B cell (primary cell): ENCODE measurements around the gene CLCF1. TPM values are rescaled to one million over a fixed set of nuclear protein-coding genes. Genes with fewer than 3 reads are reported as not detected.
A peak's percentile ranks its signal among the peaks of the same experiment; 100 is the strongest.

ENCODE experiments used
- ATAC-seq: fragments of 200-7000 bp; cut with Tn5 transposase; one replicate; pipeline ENCODE4 v1.10.0; 2021; ENCODE audit warnings: low read depth, mild to moderate bottlenecking, moderate number of reproducible peaks, moderate library complexity
- CTCF ChIA-PET: fragments of 350-600 bp; sonication (Branson Sonifier 250); formaldehyde crosslinking; loops from one replicate; lab custom pipeline; 2021; ENCODE audit warnings: antibody characterized with exemption, inconsistent platforms; lab: Charles Lee
- POLR2A ChIA-PET: fragments of 350-600 bp; sonication (Branson Sonifier 250); formaldehyde crosslinking; loops from one replicate; lab custom pipeline; 2021; ENCODE audit warnings: antibody characterized with exemption; lab: Charles Lee
- DNase-seq: peaks from one replicate; pipeline ENCODE4 v3.0.0; 2013
- H2AFZ ChIP-seq: 2 replicates; pipeline ENCODE4 v1.6.1; 2012; ENCODE audit warnings: mild to moderate bottlenecking, low read depth, low read length; ENCODE audit not compliant: insufficient read depth, poor library complexity, severe bottlenecking
- H3K27ac ChIP-seq, 2 donors: 1 replicate in 1 of 2; 2 replicates in 1 of 2; pipeline ENCODE4 v1.5.1; 2012 to 2013; ENCODE audit warnings: low read length in 2 of 2, mild to moderate bottlenecking in 2 of 2, moderate library complexity in 1 of 2
- H3K27me3 ChIP-seq, 4 experiments: fragments of 200-600 bp in 1 of 4; sonication (generic) in 1 of 4; replicated peaks in 1 of 4; 1 replicate in 2 of 4; 2 replicates in 2 of 4; pipeline versions ENCODE4 v1.6.1 to v1.7.0; 2013 to 2016; ENCODE audit warnings: low read length in 3 of 4, mild to moderate bottlenecking in 2 of 4, mixed read lengths in 1 of 4, moderate library complexity in 1 of 4; ENCODE audit not compliant: insufficient read depth in 4 of 4, control insufficient read depth in 3 of 4; ENCODE audit errors: control extremely low read depth in 1 of 4
- H3K36me3 ChIP-seq, 2 experiments: replicated peaks in 1 of 2; 1 replicate in 1 of 2; 2 replicates in 1 of 2; pipeline versions ENCODE4 v1.6.1 to v1.7.1; 2013; ENCODE audit warnings: low read length in 1 of 2; ENCODE audit not compliant: insufficient read depth in 2 of 2, control insufficient read depth in 1 of 2; ENCODE audit errors: control extremely low read depth in 1 of 2, extremely low read depth in 1 of 2
- H3K4me1 ChIP-seq, 2 donors: fragments of 200-600 bp in 1 of 2; sonication (generic) in 1 of 2; 1 replicate in 1 of 2; 2 replicates in 1 of 2; pipeline versions ENCODE4 v1.5.1 to v1.6.1; 2013 to 2017; ENCODE audit warnings: low read length in 2 of 2; ENCODE audit not compliant: control insufficient read depth in 2 of 2, insufficient read depth in 2 of 2
- H3K4me2 ChIP-seq: replicated peaks from 2 replicates; pipeline ENCODE3; 2012; ENCODE audit warnings: mild to moderate bottlenecking, low read depth, low read length; ENCODE audit not compliant: poor library complexity, severe bottlenecking
- H3K4me3 ChIP-seq, 5 experiments: fragments of 200-600 bp in 1 of 5; sonication (generic) in 1 of 5; 1 replicate in 3 of 5; 2 replicates in 2 of 5; pipeline versions ENCODE4 v1.5.1 to v1.7.0; 2011 to 2016; ENCODE audit warnings: low read length in 4 of 5, mild to moderate bottlenecking in 4 of 5, low read depth in 2 of 5, control low read depth in 1 of 5, moderate library complexity in 1 of 5; ENCODE audit not compliant: insufficient read depth in 1 of 5; ENCODE audit errors: control extremely low read depth in 1 of 5, extremely low read depth in 1 of 5
- H3K79me2 ChIP-seq: fragments of 200-600 bp; sonication (generic); one replicate; pipeline ENCODE4 v1.6.0; 2016; ENCODE audit warnings: low read length; ENCODE audit not compliant: control insufficient read depth, insufficient read depth
- H3K9ac ChIP-seq: fragments of 200-600 bp; sonication (generic); 2 replicates; pipeline ENCODE4 v1.6.1; 2017; ENCODE audit warnings: mild to moderate bottlenecking, low read length, moderate library complexity
- H3K9me3 ChIP-seq, 3 donors: one replicate each; pipeline versions ENCODE4 v1.6.1 to v1.7.1; 2013; ENCODE audit warnings: low read length in 2 of 3; ENCODE audit not compliant: control insufficient read depth in 2 of 3, insufficient read depth in 1 of 3; ENCODE audit errors: control extremely low read depth in 1 of 3
- H4K20me1 ChIP-seq: 2 replicates; pipeline ENCODE4 v1.6.0; 2012; ENCODE audit warnings: mild to moderate bottlenecking, low read length; ENCODE audit not compliant: insufficient read depth, control insufficient read depth, poor library complexity, severe bottlenecking
- H3K27ac Mint-ChIP-seq: one replicate; pipeline ENCODE4 v1.8.0; 2021; ENCODE audit warnings: mixed read lengths
- H3K27me3 Mint-ChIP-seq: one replicate; pipeline ENCODE4 v1.8.0; 2021; ENCODE audit warnings: mixed read lengths
- H3K4me1 Mint-ChIP-seq: one replicate; pipeline ENCODE4 v1.8.0; 2021; ENCODE audit warnings: mixed read lengths
- H3K4me3 Mint-ChIP-seq: one replicate; pipeline ENCODE4 v1.8.0; 2021; ENCODE audit warnings: mixed read lengths
- H3K9me3 Mint-ChIP-seq: one replicate; pipeline ENCODE4 v1.8.0; 2022; ENCODE audit warnings: mixed read lengths; ENCODE audit not compliant: insufficient read depth
- CTCF ChIP-seq: fragments of 200-600 bp; IDR thresholded peaks from one replicate; pipeline ENCODE4 v1.8.0; 2022; ENCODE audit warnings: antibody characterized with exemption, mild to moderate bottlenecking
- EZH2 ChIP-seq: IDR thresholded peaks from 2 replicates; pipeline ENCODE4 v1.6.1; 2012; ENCODE audit warnings: borderline replicate concordance, low read depth, mild to moderate bottlenecking, moderate library complexity, low read length; ENCODE audit not compliant: insufficient read depth, poor library complexity, severe bottlenecking
- WGBS: methylation state at CpG from one replicate; pipeline ENCODE4 v1.1.5; 2013; ENCODE audit warnings: missing lambda C conversion rate; ENCODE audit not compliant: insufficient coverage; 5-methylcytosine and 5-hydroxymethylcytosine counted together
- intact Hi-C: fragments of 100-400 bp; cut with micrococcal nuclease; formaldehyde crosslinking; loops from one replicate; pipeline ENCODE4 v1.10.0; 2022
- polyA plus RNA-seq: library from polyadenylated mRNA; depleted of rRNA; stranded (reverse); fragments of >200 nt; gene quantifications from 2 replicates; pipeline ENCODE4 v1.2.3, GENCODE V29; 2012
- total RNA-seq, 2 donors: library from RNA; stranded (reverse); fragments of 120-200 nt in 1 of 2; gene quantifications; 1 replicate in 1 of 2; 2 replicates in 1 of 2; pipeline versions ENCODE4 v1.2.3 to v1.2.4, GENCODE V29; 2013 to 2022

Gene CLCF1
- total and polyA plus RNA-seq, 2 donors (not counting 1 experiment from before 2014, with no cell fraction given) = 29.1 to 44.6 TPM

- H2AFZ ChIP-seq = no peak overlapping the region
- no peaks in the 10 kb centered on the region for H3K27me3 Mint-ChIP-seq
- peaks cover 0 to 49% of the 10 kb centered on the region in 2 experiments for H3K36me3 ChIP-seq
- CTCF ChIA-PET = interaction anchor here (0.6 to 3.4 kb wide), 5 partner anchors 10 to 708 kb away, joined by 3 to 18 read pairs (median 4); partner anchors contain the start of genes PTPRCAP and RAD9A
- peak overlapping the region; percentile 100 for H3K27ac Mint-ChIP-seq
- H3K9me3 ChIP-seq = peaks cover 0 to 2% (median 0%) of the 10 kb centered on the region in 3 donors
- peak; percentile 53 for DNase-seq
- 11% methylated on average over 16 of the region's 18 CpGs for WGBS
- H3K4me3 Mint-ChIP-seq = peak overlapping the region; percentile 79
- H3K9ac ChIP-seq = peak overlapping the region; percentile 73
- H3K4me1 Mint-ChIP-seq = peaks cover 91% of the 10 kb centered on the region
- H3K4me3 ChIP-seq = peak overlapping the region in 4 of 5 experiments; percentile 40 to 80 (median 56)
- POLR2A ChIA-PET = interaction anchor here (0.6 to 4.2 kb wide), 16 partner anchors 10 to 99 kb away, joined by 3 to 78 read pairs (median 4); partner anchors contain the start of genes CORO1B, PITPNM1, PTPRCAP and RAD9A
- TF ChIP-seq CTCF = no peak
- TF ChIP-seq EZH2 = no peak
- intact Hi-C loops = loop anchor here (1.0 to 10.0 kb wide), 2 partner anchors 11 to 176 kb away; partner anchors contain the start of gene GSTP1
- peak overlapping the region; percentile 83 to 88 for H3K27ac ChIP-seq
- H4K20me1 ChIP-seq = peaks cover 47% of the 10 kb centered on the region
- H3K4me2 ChIP-seq = peak overlapping the region; percentile 89
- H3K79me2 ChIP-seq = peaks cover 66% of the 10 kb centered on the region
- H3K4me1 ChIP-seq = peaks cover 92 to 96% of the 10 kb centered on the region in 2 donors
- H3K9me3 Mint-ChIP-seq = no peaks in the 10 kb centered on the region
- ATAC-seq = no peak
- no peaks in the 10 kb centered on the region for H3K27me3 ChIP-seq
Observed at GRCh38 chr11:67408437-67409200, 35.2 kb upstream of the CLCF1 start.
